HepG2 (cell line): Measurements from ENCODE around the gene NELFCD. TPM values are rescaled to one million over a fixed set of nuclear protein-coding genes. Genes with fewer than 3 reads are reported as not detected.

ENCODE experiments used
- ATAC-seq: fragments of 200-7000 bp; cut with Tn5 transposase; 3 replicates; pipeline ENCODE4 v1.9.1; 2020; ENCODE audit warnings: mild to moderate bottlenecking, moderate library complexity
- BruUV-seq: library from RNA; stranded (reverse); fragments of 400-500 nt; replicated peaks from 2 replicates; lab custom pipeline; 2021; lab: Mats Ljungman, UMichigan
- CTCF ChIA-PET: fragments of 300-600 bp; formaldehyde crosslinking; extraction: SDS; loops from one replicate; lab custom pipeline; 2021; ENCODE audit warnings: low total read pairs, inconsistent platforms, low intra/inter-chr PET ratio; lab: Yijun Ruan, JAX
- POLR2A ChIA-PET: fragments of 350-600 bp; sonication (Branson Sonifier 250); formaldehyde crosslinking; loops from one replicate; lab custom pipeline; 2020; ENCODE audit warnings: antibody characterized with exemption, inconsistent platforms; lab: Yijun Ruan, JAX
- DNase-seq: peaks from one replicate; pipeline ENCODE4 v3.0.0-alpha.2; 2015; ENCODE audit warnings: low spot score
- FAIRE-seq: peaks from 3 replicates; lab custom pipeline; 2011; peaks lifted over from hg19 to GRCh38; lab: Jason Lieb, UNC
- H2AFZ ChIP-seq: one replicate; pipeline ENCODE4 v1.6.1; 2011; ENCODE audit warnings: low read length, inconsistent platforms
- H3K27ac ChIP-seq: fragments of 300-600 bp; 3 replicates; pipeline ENCODE4 v1.8.0; 2011; ENCODE audit warnings: mixed run types, mild to moderate bottlenecking, mixed read lengths, low read length, inconsistent platforms; ENCODE audit not compliant: insufficient read depth; ENCODE audit errors: extremely low read length
- H3K27me3 ChIP-seq, 2 experiments: fragments of 200-600 bp in 1 of 2; 2 replicates in 1 of 2; 3 replicates in 1 of 2; pipeline versions ENCODE4 v1.6.0 to v1.8.0; 2011; ENCODE audit warnings: low read length in 2 of 2, mild to moderate bottlenecking in 2 of 2, moderate library complexity in 2 of 2, inconsistent platforms in 1 of 2; ENCODE audit not compliant: insufficient read depth in 2 of 2, control insufficient read depth in 1 of 2
- H3K36me3 ChIP-seq, 2 experiments: fragments of 200-600 bp in 1 of 2; replicated peaks in 1 of 2; 2 replicates in 1 of 2; 3 replicates in 1 of 2; pipeline versions ENCODE4 v1.5.1 to v1.8.0; 2011; ENCODE audit warnings: low read length in 2 of 2, inconsistent platforms in 1 of 2; ENCODE audit not compliant: insufficient read depth in 2 of 2, control insufficient read depth in 1 of 2
- H3K4me1 ChIP-seq: 2 replicates; pipeline ENCODE4 v1.5.1; 2012; ENCODE audit warnings: low read length, inconsistent platforms; ENCODE audit not compliant: insufficient read depth
- H3K4me2 ChIP-seq: 2 replicates; pipeline ENCODE4 v1.6.0; 2011; ENCODE audit warnings: low read depth, low read length, inconsistent platforms
- H3K4me3 ChIP-seq, 3 experiments: fragments of 200-600 bp in 1 of 3; sonication (generic), shearing (Covaris generic) in 1 of 3; replicated peaks in 1 of 3; 2 replicates each; pipeline ENCODE4 v1.5.1; 2011 to 2016; ENCODE audit warnings: low read length in 3 of 3, inconsistent platforms in 2 of 3, low read depth in 2 of 3, mild to moderate bottlenecking in 2 of 3, control low read depth in 1 of 3, mixed read lengths in 1 of 3; ENCODE audit not compliant: insufficient read depth in 1 of 3
- H3K79me2 ChIP-seq: one replicate; pipeline ENCODE4 v1.6.1; 2011; ENCODE audit warnings: low read length, inconsistent platforms; ENCODE audit not compliant: insufficient read depth
- H3K9ac ChIP-seq: 2 replicates; pipeline ENCODE4 v1.6.0; 2011; ENCODE audit warnings: mild to moderate bottlenecking, low read depth, low read length, inconsistent platforms; ENCODE audit not compliant: insufficient read depth
- H3K9me3 ChIP-seq: 2 replicates; pipeline ENCODE4 v1.5.1; 2012; ENCODE audit warnings: mild to moderate bottlenecking, low read length
- H4K20me1 ChIP-seq: 2 replicates; pipeline ENCODE4 v1.6.0; 2011; ENCODE audit warnings: inconsistent platforms, mild to moderate bottlenecking, low read length, moderate library complexity; ENCODE audit not compliant: insufficient read depth
- AFF4 ChIP-seq: sonication (generic); formaldehyde crosslinking; IDR thresholded peaks from 2 replicates; pipeline ENCODE4 v1.4.0; 2020; ENCODE audit warnings: missing genetic modification reagents
- ATM ChIP-seq: fragments of 450-650 bp; IDR thresholded peaks from 2 replicates; pipeline ENCODE4 v1.7.1; 2017; ENCODE audit warnings: mild to moderate bottlenecking, borderline replicate concordance
- DR1 ChIP-seq: sonication (generic); formaldehyde crosslinking; IDR thresholded peaks from 2 replicates; pipeline ENCODE4 v1.8.0; 2021; ENCODE audit warnings: mild to moderate bottlenecking, missing genetic modification reagents, inconsistent platforms
- LRRFIP1 ChIP-seq: sonication (generic); formaldehyde crosslinking; conservative IDR thresholded peaks from 2 replicates; pipeline ENCODE4 v1.4.0; 2020; ENCODE audit warnings: missing genetic modification reagents
- NFYB ChIP-seq: sonication (generic); formaldehyde crosslinking; IDR thresholded peaks from 2 replicates; pipeline ENCODE4 v1.4.0; 2020; ENCODE audit warnings: missing genetic modification reagents
- SRY ChIP-seq: sonication (generic); formaldehyde crosslinking; IDR thresholded peaks from 2 replicates; pipeline ENCODE4 v1.8.0; 2022; ENCODE audit warnings: mild to moderate bottlenecking, missing genetic modification reagents
- TCF7 ChIP-seq: sonication (generic); IDR thresholded peaks from 2 replicates; pipeline ENCODE4 v1.6.1; 2016; ENCODE audit warnings: antibody characterized with exemption, low read depth
- ZBTB25 ChIP-seq: IDR thresholded peaks from 2 replicates; pipeline ENCODE4 v1.6.1; 2018; ENCODE audit warnings: missing genetic modification reagents
- ZBTB49 ChIP-seq: sonication (generic); formaldehyde crosslinking; IDR thresholded peaks from 2 replicates; pipeline ENCODE4 v1.4.0; 2020; ENCODE audit warnings: missing genetic modification reagents, borderline replicate concordance
- ZC3H13 ChIP-seq: sonication (generic); formaldehyde crosslinking; IDR thresholded peaks from 2 replicates; pipeline ENCODE4 v1.8.1; 2023; ENCODE audit warnings: mild to moderate bottlenecking, missing genetic modification reagents, moderate library complexity
- ZHX1 ChIP-seq: sonication (generic); formaldehyde crosslinking; IDR thresholded peaks from 2 replicates; pipeline ENCODE4 v1.8.1; 2022; ENCODE audit warnings: low read depth, mild to moderate bottlenecking, missing genetic modification reagents
- WGBS: methylation state at CpG from one replicate; pipeline ENCODE4 v1.1.6; 2017; ENCODE audit warnings: low lambda C conversion rate; 5-methylcytosine and 5-hydroxymethylcytosine counted together
- in situ Hi-C: cut with HindIII; loops from 2 replicates; pipeline ENCODE4 v1.10.0; 2017; ENCODE audit warnings: low pct_unique_long_range_greater_than_20kb; ENCODE audit not compliant: extremely low pct_ligation_motif_present
- intact Hi-C: fragments of 100-400 bp; cut with micrococcal nuclease; formaldehyde crosslinking; loops from one replicate; pipeline ENCODE4 v1.10.0; 2022; ENCODE audit not compliant: unreplicated experiment
- polyA plus RNA-seq, 8 experiments: library from polyadenylated mRNA; depleted of rRNA in 3 of 8; stranded (reverse) in 7 of 8; unstranded in 1 of 8; fragments of >200 nt; fragmentation: Illumina TruSeq in 4 of 8; extraction: Trizol in 4 of 8; gene quantifications; 2 replicates each; pipeline versions ENCODE4 v1.2.1 to v1.2.3, GENCODE V29; 2011 to 2016; ENCODE audit warnings: low read depth in 4 of 8, missing spikeins in 1 of 8, mixed read lengths in 1 of 8; ENCODE audit not compliant: insufficient read depth in 1 of 8
- total RNA-seq, 5 experiments: library from RNA; depleted of rRNA; stranded (reverse); fragments of >200 nt; fragmentation: Illumina TruSeq; extraction: Trizol; gene quantifications; 2 replicates each; pipeline ENCODE4 v1.2.3, GENCODE V29; 2016; ENCODE audit warnings: low read depth in 1 of 5

NELFCD gene
- total and polyA plus RNA-seq, 2 of the 13 experiments (the other 11 are each of a cell fraction or from before 2014, with no cell fraction given) = 159 to 203 TPM

- TF ChIP-seq ZBTB49 (CRISPR knock-in tag) (no peak), SRY (CRISPR knock-in tag) (no peak), ZBTB25 (CRISPR knock-in tag) (no peak), ZC3H13 (no peak), TCF7 (no peak)
Observed at GRCh38 chr20:58938078-58938477, 43.0 kb upstream of the NELFCD start (continued).

- H3K79me2 ChIP-seq = no peaks in the 10 kb centered on the region
- in situ Hi-C loops = no loop called here
- ATAC-seq (no peak), FAIRE-seq (no peak), DNase-seq (no peak)
- intact Hi-C loops = no loop called here
- no peak overlapping the region for H2AFZ ChIP-seq
- WGBS = 0% methylated on average over 1 of the region's 1 CpG
- no peaks in the 10 kb centered on the region for H3K36me3 ChIP-seq
- BruUV-seq = no TSS peak
- H3K4me1 ChIP-seq = no peaks in the 10 kb centered on the region
- no peaks in the 10 kb centered on the region for H4K20me1 ChIP-seq
- H3K27ac ChIP-seq = no peak overlapping the region
- POLR2A ChIA-PET = no interaction called here
- H3K4me3 ChIP-seq = no peak overlapping the region
- no peaks in the 10 kb centered on the region for H3K9me3 ChIP-seq
- no peak overlapping the region for H3K9ac ChIP-seq
- H3K4me2 ChIP-seq = no peak overlapping the region
- CTCF ChIA-PET = no interaction called here
- H3K27me3 ChIP-seq = peaks cover 0 to 16% of the 10 kb centered on the region in 2 experiments; a peak in 3 of 5 replicates
- TF ChIP-seq DR1 (CRISPR knock-in tag) (no peak), ATM (no peak), NFYB (CRISPR knock-in tag) (no peak), ZHX1 (CRISPR knock-in tag) (no peak), LRRFIP1 (CRISPR knock-in tag) (no peak), AFF4 (CRISPR knock-in tag) (no peak)
Observed at GRCh38 chr20:58938541-58938940, 42.5 kb upstream of the NELFCD start.
